NCI-H1092 (cell line): Measurements from ENCODE around the gene SLC4A3.
A peak's percentile ranks its signal among the peaks of the same experiment; 100 is the strongest.

Experiments
- DNase-seq: peaks from one replicate; lab custom pipeline; 2025; lab: John Stamatoyannopoulos, UW

Gene SLC4A3

DNA sequence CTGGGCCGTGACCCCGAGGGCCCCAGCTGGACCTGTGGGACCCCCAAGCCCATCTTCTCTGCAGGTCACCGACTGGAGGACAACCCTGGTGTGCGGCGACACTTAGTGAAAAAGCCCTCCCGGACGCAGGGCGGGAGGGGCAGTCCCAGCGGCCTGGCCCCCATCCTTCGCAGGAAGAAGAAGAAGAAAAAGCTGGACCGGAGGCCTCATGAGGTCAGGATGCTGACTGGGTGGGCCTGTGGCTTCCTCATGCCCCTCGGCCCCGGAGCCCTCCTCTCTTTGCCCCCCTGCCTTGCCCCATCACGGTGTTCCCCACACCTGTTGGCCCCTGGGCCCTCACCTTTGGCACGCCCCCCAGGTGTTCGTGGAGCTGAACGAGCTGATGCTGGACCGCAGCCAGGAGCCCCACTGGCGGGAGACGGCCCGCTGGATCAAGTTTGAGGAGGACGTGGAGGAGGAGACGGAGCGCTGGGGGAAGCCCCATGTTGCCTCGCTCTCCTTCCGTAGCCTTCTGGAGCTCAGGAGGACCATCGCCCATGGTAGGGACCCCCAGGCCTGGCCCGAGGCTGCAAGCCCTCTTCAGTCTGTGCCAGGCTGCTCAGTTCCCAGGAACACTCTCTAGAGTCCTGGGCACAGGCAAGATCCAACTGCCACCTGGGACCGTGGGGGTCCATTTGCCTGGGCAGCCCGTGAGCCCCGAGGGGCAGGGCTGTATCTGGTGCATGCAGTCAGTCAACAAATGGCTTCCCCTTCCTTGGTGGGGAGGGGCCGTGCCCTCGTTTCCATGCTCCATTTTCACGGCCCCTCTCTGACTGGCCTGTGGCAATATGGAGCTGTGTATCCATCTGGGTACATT, 4.7 kb downstream of the SLC4A3 start:
- DNase-seq, result no peak

DNA sequence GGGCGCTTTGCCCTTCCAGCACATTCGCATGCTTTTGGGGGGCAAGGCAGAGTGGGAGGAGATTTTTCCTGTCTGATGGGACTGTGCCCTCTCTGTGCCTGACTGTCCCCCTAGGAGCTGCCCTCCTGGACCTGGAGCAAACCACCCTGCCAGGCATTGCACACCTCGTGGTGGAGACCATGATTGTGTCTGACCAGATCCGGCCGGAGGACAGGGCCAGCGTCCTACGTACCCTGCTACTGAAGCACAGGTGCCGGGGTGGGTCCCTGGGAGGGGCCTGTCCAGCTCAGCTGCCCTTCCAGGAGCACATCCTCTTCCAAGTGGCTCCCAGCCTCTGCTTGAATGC, 5.3 kb downstream of the SLC4A3 start:
- DNase-seq, result no peak

DNA sequence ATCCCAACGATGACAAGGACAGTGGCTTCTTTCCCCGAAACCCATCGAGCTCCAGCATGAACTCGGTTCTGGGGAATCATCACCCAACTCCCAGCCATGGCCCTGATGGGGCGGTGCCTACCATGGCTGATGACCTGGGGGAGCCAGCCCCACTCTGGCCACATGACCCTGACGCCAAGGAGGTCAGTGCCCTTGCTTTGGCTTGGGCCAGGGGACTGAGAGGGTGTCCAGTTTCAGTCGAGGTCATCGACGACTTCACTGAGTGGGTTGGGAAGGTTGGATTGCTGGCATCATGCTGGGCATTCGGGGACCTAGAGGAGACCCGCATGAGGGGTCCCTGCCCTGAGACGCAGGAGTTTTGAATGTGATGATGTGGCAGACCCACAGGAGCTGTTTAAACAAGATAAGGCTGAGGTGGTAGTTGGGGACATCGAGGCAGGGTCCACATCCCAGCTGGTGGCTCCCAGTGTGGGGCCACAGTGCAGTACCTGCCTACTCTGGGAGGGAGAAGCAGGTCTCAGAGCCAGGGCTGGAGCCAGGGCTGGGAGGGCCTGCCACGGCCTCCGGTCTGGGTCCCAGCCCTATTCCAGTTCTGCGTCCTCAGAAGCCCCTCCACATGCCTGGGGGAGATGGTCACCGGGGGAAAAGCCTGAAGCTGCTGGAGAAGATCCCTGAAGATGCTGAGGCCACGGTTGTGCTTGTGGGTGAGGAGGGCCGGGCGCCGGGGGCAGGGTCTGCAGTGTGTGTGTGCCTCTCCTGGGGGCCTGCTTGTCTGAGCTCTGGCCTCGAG, 6.0 kb downstream of the SLC4A3 start:
- no peak for DNase-seq

DNA sequence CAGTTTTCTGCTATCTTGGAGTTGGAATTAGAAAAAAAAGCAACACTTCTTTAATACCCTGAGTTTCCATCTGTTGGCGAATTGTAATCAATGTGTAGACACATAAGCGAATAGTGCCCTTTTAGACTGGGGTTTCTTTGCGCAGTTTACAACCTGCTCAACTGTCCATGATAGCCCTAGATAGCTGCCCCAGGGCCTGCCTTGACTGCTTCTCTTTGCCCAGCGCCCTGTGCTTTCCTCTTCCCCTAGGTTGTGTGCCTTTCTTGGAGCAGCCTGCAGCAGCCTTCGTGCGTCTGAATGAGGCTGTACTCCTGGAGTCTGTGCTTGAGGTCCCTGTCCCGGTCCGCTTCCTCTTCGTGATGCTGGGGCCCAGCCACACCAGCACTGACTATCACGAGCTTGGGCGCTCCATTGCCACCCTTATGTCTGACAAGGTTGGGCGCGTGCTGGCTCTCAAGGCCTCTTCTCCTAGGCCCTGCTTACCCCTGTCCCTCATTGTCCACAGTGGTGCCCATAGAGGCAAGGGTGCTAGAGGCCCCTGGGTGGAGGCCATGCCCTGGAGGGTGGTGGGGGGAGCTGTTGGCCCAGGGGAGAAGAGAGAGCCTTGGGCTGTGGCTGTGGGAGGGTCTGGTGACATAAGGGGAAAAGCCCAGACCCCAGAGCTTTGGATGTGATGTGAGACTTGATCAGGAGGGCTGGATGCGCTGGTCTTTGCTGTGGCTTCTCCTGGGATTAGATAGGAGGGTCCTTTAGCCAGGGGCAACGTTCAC, 6.9 kb downstream of the SLC4A3 start:
- no peak for DNase-seq

DNA sequence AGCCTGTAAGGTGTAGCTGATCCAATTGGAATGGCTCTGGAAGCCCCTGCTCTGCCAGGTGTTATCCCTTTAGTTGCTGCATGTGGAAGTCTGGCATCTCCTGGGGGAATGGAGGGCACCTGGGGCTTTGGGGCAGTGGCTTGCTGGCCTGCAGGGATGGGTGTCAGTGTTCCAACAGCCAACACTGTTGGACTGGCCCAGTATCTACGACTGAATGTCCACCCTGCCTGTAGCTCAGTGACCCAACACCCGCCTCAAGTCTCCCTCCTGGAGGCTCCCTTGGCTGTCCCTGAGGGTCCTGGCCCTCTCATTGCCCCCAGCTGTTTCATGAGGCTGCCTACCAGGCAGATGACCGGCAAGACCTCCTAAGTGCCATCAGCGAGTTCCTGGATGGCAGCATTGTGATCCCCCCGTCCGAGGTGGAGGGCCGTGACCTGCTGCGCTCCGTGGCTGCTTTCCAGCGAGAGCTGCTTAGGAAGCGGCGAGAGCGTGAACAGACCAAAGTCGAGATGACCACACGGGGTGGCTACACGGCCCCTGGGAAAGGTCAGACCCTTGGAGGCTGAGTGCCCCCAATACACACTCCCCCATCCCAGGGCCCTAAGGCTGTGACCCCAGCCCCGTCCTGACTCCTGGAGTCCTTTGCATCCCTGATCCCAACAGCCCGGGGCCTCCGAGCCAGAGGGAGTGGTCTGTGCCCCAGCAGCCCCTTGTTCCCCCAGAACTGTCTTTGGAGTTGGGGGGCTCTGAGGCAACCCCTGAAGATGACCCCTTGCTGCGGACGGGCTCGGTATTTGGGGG, 7.7 kb downstream of the SLC4A3 start:
- no peak for DNase-seq

DNA sequence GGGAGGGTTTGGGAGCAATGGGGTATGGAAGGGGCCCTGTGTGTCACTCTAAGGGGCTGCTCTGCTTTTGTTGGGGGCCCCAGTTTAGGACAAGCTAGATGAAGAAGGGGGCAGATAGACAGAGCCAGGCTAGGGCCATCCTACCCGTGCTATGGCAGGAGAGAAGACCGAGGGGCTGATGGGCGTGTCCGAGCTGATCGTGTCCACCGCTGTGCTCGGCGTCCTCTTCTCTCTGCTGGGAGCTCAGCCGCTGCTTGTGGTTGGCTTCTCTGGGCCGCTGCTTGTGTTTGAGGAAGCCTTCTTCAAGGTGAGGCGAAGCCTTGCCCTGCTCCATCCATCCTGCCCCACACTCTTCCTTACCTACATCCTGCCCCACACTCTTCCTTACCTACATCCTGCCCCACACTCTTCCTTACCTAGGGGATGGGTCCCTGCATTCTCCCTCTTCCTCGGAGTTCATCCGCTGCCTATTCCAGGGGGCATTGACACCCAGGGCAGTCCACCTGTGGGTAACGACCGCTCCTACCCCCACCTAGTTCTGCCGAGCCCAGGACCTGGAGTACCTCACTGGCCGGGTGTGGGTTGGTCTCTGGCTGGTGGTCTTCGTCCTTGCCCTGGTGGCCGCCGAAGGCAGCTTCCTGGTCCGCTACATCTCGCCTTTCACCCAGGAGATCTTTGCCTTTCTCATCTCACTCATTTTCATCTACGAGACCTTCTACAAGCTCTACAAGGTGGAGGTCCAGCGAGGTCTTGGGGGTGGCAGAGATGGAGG, 8.9 kb downstream of the SLC4A3 start:
- DNase-seq, result no peak

DNA sequence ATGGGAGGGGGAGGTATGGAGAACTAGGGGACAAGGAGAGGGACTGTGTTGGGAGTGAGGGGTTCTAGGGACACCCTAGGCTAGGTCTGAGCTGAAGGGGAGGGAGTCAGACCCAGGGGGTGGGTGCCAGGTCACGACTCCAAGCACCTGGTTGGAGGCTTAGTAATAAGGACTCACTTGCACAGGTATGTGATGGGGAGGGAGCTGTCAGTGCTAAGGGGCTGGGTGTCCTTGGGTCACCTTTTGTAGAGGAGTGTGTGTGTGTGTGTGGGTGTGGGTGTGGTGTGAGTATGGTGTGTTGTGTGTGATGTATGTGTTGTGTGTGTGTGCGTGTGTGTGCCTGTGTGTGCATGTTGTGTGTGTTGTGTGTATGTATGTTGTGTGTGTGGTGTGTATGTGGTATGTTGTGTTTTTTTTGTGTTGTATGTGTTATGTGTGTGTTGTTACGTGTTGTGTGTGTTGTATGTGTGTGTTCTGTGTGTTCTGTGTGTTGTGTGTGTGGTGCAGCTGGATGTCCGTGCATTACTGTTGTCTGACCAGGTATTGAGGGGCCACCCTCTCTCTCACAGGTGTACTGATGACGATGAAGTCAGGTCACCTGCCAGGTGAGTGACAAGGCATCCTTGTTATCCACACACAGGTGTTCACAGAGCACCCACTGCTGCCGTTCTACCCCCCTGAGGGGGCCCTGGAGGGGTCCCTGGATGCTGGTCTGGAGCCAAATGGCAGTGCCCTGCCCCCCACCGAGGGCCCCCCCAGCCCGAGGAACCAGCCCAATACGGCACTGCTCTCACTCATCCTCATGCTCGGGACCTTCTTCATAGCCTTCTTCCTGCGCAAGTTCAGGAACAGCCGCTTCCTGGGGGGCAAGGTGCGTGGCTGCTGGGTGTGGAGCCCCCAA, 9.8 kb downstream of the SLC4A3 start:
- DNase-seq, result no peak

DNA sequence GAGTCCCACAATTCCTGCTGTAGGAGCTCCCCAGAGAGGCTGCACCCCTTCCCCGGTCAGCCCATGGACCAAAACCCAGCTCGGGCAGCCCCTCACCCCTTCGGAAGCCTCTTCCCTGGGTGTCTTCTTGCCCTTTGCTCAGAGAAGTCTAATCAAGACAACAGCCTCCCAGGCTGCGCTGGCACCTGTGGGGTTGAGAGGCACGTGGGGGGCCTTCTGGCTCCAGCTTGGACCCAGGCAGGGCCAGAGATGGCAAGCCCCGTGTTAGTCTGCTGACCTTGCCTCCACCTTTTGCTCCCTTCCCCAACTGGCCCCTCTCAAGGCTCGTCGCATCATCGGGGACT, 10.4 kb downstream of the SLC4A3 start:
- no peak for DNase-seq

DNA sequence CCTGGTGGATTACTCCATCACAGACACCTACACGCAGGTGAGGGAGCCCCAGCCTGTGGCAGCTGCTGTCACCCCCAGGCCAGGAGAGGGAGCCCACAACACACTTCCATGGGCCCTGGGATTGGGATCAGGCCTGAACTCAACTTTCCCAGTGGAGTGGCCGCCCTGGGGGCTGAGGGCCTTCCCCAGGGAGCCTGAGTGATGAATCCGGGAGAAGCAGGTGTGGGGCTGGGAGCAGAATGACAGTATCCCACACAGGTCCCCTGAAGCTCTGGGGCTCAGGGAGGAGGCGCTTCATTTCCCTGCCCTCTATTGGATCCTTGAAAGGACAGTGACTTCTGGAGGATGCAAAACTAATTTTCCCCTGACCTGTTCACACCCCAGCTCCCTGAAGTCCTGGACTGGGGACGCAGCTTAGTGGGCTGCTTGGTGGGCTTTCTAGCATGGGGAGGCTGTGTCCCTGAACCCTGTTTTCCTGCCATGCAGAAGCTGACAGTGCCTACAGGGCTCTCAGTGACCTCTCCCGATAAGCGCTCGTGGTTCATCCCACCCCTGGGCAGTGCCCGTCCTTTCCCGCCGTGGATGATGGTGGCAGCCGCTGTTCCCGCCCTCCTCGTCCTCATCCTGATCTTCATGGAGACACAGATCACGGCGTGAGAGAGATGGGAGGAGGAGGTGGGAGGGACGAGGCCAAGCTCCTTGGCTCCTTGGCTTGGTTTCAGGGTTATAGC, 11.0 kb downstream of the SLC4A3 start:
- DNase-seq, result no peak

DNA sequence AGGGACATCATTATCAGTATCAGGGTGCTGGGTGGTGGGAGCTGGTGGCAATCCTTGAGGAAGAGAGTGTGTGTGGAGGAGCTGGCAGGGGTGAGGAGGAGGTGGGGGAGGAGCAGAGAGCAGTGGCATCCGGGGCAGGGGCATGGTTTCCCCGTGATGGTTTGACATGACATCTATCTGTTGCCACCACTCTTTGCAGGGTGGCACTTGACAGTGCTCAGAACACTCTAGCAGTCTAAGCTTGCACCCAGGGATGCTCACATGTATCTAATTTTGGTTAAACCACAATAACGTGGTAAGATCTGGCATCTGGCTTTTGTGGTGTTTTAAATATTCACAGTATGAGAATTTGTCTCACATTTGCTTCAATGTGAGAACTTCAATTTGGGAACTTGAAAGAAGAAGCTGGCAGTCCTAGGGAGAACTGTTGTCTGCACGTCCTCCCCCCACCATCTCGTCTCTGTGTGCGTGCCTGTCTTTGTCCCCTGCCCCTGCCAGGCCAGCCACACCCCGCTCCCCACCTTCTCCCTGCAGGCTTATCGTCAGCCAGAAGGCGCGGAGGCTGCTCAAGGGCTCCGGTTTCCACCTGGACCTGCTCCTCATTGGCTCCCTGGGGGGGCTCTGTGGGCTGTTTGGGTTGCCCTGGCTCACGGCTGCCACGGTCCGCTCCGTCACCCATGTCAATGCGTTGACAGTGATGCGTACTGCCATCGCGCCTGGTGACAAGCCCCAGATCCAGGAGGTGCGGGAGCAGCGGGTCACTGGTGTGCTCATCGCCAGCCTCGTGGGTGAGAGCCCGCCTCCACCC, 11.7 kb downstream of the SLC4A3 start:
- DNase-seq, result no peak

DNA sequence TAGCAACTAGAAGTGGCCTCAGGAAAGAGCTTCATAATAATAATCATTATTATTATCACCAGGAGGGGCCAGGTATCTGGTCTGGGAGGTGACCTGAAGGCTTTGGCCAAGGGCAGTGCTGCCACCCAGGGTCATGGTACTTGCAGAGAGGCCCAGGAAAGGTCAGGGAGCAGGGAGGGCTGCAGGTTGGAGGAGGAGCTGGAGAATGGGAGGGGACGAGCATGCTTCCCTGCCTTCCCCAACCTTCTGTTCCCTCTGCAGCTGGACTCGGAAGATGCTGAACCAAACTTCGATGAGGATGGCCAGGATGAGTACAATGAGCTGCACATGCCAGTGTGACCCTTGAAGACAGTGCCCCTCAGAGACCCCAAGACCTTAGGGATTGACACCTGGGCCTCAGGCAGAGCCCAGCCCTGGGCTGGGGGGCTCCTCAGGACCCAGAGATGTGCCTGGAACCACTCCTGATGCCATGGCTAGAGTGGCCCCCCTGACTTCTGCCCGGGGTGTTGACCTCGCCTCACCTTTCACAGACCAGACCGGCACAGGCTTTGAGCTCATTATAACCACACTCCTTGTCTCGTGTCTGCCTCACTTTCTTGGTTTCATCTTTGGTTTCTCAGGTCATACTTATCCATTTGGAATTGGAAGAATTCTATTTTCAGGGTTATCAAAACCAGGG, 14.1 kb downstream of the SLC4A3 start:
- no peak for DNase-seq

DNA sequence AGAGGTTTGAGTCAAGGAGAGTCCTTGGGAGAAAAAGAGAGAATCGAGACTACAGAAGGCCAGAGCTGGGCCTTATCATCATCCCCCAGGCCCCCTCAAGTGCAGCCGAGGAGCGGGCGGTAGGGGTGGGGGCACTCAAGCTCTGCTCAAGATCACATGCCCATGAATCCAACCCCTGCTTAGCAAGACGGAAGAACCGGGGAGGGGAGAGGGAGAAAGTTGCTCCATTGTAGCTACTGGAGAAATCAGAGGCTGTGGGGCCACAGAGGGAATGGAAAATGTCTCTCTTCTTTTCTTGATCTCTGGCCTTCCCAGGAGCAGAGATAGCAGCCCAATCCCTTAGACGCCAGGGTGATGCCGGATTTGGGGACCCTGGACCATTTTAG, 14.6 kb downstream of the SLC4A3 start:
- DNase-seq, result no peak

DNA sequence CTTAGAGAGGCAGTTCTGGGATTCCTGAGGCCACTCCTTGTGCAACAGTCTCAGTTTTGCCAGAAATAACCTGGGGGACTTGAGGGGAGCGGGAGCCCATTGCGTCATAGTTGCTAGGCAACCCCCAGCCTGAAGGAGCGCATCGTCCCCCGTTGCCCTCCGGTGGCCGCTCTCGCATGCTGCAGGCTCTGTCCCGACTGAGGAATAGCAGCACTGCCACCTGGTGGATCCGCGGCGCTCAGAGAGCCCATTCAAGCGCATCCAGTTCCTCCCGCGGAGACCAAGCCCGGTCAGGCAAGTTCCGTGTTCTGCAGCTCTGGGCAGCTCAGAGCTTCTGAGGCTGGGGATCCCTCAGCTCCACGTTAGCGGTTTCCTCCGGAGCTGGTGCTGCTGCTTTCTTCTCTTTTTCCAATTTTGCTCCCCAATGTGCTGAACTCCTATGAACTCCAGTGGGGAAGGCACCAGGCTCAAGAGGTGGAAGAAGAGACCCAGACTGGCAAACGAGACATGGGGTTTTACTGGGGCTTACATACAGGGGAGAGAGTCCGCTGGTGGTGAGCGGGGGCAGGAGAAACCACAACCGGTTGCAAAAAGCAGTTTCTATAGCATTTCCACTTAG, 15.1 kb downstream of the SLC4A3 start:
- peak; percentile 88 for DNase-seq

DNA sequence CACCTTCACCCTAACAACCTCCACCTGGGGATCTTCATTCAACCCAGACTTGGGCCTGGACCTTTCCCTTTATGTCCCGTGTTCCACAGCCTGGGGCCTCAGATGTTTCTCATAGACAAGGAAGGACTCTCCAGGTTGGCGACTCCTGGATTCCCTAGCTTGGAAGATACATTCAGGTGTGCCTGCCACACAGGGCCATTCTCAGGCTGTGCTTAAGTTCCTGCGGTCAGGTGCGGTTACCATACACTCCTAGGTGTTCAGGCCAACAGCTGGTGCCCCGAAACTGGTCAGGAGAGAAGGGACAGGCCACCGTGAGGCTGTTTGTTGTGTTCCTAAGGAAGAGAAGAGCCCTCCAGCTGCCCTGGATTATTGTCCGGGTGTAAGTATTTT, 15.6 kb downstream of the SLC4A3 start:
- no peak for DNase-seq

DNA sequence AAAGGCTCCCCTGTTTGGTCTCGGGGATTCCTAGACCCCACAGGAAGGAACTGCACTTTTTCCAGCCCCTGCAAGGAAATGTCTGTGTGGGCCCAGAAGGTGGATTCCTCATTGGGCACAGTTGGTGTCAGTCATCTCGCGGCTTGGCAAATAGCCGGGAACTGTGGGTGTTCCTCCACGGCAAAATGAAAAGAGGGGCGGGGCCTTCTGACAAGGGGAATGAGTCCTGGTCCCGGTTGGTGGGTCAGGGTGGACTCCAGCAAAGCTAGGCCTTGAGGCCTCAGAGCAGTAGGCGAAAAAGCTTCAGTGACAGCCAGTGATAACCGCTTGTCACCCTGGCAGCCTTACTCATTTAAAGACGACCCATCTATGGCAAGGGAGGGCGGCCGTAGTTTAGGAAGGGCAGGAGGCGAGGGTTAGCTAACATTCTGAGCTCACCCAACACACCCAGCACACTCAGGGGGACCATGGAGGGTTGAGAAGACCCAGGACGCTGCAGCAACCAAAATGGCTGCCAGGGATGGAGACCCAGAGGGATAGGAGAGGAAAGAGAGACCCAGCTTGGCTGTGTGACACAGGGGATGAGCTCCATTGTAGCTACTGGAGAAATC, 16.5 kb downstream of the SLC4A3 start:
- no peak for DNase-seq

DNA sequence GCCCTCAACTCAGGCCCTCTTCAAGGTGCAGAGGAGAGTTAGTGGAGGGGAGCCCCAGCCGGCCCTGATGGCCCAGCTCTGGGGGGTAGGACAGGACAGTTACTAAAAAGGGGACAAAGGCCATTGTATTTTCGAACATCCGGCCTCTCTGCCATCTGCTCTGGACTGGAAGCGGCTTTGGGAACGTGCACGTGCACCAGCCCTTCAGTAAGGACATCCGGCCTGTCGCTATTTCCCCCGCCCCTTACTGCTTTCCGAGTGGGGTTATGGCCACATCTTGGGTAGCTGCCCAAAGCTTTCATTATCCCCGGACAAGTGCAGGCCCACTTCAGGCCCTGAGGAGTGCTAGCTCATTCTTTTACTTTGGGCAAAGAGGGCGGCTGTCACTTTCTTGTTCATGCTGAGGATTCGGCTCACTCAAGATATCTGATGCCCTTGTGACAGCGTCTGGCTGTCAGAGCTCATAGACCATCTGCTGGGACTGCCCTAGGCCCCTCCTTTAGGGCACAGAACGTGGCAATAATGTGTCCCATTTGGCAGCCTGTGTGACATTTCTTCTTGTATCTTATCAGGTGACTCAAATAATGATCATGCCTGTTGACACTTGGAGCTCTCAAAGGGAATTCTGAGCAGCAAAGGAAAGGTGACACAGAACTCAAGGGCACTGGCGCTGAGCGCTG, 17.5 kb downstream of the SLC4A3 start:
- no peak for DNase-seq
